AML-193 (cell line): Measurements from ENCODE around the gene SH3GLB1.
"Not testable (repeated sequence)": the region's sequence is repeated elsewhere in the genome, so short reads cannot be mapped to it uniquely, and the experiment has no call there.

ENCODE experiments used
- DNase-seq, 2 experiments: peaks; one replicate each; lab custom pipeline; 2025; lab: John Stamatoyannopoulos, UW

The SH3GLB1 gene

GRCh38 chr1:86704458-86704971 is at the start of gene SH3GLB1:
Gene SH3GLB1, plus strand, starts transcription at chr1:86704576. Its CDS starts 324 bp downstream, at chr1:86704900.
- DNase-seq = peak; percentile 89 to 91

GRCh38 chr1:86658381-86658780 is 46.0 kb upstream of the SH3GLB1 start:
- DNase-seq = not testable (repeated sequence)

- no peak for DNase-seq
These were observed 38.0 kb upstream of the SH3GLB1 start for GRCh38 chr1:86666368-86666767.

DNA sequence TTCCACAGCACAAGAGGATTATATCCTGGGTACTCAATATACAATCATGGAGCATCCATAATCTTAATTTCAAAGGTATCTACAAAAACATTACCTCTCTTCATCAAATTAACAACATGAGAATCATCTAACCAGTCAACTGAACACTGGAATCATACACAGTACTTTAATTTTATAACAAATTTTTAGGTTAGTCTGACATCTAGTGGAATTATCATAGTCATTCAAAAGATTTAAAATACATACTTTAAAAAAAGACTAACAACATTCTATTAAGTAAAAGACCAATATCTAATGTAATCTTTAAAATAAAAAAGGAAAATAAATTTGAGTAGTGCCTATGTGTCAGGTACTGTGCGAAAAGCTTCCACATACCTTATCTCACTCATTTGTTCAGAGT is 16.8 kb upstream of the SH3GLB1 start:
- peak; percentile 31 to 49 for DNase-seq

GRCh38 chr1:86692641-86693040 is 11.7 kb upstream of the SH3GLB1 start:
- DNase-seq = no peak

GRCh38 chr1:86695400-86695799 is 9.0 kb upstream of the SH3GLB1 start:
- no peak for DNase-seq

GRCh38 chr1:86696522-86696921 is 7.9 kb upstream of the SH3GLB1 start:
- no peak for DNase-seq

- DNase-seq = no peak
These were observed 5.2 kb upstream of the SH3GLB1 start for GRCh38 chr1:86699186-86699585.

DNA sequence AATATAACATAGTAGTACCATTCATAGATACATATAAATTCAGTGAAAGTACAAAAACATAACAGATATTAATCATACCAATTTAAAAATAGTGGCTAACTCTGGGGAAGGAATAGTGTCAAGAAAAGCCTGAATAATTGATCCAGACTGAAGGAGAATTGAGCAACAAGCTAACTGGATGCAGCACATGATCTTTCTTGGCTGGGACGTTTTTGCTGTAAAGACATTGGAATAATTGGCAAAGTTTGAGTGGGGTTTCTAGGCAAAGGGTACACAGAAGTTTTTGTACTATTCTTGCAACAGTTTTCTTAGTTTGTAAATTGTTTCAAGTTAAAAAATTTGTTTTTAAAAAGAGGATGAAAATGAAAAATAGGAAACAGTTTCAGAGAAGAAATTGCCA is 2.6 kb upstream of the SH3GLB1 start:
- no peak for DNase-seq

DNA sequence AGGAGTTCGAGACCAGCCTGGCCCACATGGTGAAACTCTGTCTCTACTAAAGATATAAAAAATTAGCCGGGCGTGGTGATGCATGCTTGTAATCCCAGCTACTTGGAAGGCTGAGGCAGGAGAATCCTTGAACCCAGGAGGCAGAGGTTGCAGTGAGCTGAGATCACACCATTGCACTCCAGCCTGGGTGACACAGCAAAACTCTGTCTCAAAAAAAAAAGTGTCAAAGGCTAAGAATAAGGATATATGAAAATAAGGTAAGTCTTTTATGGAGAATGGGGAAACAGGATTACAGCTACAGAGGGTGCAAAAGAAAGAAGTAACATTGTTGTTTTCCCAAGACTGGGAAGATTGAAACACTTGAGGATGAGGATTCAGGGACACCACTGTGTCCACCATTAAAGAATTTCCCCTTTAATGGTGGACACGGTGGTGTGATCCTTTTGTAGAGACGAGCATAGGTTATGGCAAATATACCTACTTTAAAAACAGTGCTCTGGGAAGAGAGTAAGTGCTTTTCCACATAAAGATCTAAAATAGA is 1.4 kb upstream of the SH3GLB1 start:
- not testable (repeated sequence) for DNase-seq

DNA sequence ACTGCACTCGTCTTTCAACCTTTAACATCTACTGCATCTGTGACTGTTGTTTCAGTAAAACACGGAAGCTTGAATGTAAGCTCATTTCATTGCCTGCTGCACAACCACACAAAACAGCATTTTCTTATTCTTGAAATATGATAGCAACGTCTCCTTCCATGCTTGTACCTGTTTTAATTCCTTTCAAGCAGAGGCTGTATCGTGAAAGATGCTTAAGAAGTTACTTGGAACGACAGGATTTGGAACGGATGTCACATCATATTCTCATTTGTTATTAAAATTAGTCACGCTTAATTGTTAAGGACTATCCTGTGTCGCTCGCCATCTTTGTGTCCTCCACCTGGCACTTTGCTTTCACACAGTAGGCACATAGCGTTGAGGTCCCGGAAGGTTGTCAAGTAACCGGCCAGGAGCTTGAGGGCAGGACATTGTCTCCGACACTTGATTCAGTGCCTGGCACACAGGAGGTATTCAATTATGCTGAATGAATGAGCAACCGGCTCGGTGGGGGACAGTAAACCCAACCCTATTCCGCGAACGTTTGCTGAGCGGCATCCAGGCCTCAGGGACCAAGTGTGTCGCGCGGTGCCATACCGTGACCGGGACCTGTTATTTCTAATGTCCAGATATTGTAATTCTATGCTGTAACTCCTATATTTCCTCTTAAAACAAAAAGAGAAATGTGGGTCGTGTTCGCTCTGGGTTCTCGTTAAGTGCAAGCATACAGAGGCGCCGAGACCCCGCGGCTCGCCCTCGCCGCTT is 499 bp upstream of the SH3GLB1 start:
- DNase-seq = peak; percentile 73

- DNase-seq = peak; percentile 39 to 69
These were observed 742 bp downstream of the SH3GLB1 start for GRCh38 chr1:86704972-86705664.

- no peak for DNase-seq
These were observed 1.2 kb downstream of the SH3GLB1 start for GRCh38 chr1:86705665-86705985.

GRCh38 chr1:86706018-86706635 is 1.8 kb downstream of the SH3GLB1 start:
- DNase-seq = peak in 1 of 2 experiments; percentile 12

DNA sequence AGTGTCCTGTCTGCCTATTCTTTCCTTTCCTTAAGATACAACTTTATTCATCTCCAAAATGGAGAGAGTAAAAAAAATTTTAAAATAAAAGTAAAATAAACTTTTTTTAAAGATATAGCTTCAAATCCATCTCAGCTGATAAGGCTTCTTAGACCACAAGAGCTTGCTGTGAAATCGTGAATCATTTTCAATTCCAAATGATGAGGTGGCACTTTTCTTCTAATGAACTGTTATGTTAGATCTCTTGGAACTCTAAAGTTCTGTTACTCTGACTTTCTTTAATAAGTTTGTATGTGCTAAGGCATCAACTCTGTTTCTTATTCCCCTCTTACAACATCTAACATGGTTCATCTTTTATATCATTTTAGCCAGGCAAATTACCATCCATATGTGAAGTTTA is 4.5 kb downstream of the SH3GLB1 start:
- no peak for DNase-seq

DNA sequence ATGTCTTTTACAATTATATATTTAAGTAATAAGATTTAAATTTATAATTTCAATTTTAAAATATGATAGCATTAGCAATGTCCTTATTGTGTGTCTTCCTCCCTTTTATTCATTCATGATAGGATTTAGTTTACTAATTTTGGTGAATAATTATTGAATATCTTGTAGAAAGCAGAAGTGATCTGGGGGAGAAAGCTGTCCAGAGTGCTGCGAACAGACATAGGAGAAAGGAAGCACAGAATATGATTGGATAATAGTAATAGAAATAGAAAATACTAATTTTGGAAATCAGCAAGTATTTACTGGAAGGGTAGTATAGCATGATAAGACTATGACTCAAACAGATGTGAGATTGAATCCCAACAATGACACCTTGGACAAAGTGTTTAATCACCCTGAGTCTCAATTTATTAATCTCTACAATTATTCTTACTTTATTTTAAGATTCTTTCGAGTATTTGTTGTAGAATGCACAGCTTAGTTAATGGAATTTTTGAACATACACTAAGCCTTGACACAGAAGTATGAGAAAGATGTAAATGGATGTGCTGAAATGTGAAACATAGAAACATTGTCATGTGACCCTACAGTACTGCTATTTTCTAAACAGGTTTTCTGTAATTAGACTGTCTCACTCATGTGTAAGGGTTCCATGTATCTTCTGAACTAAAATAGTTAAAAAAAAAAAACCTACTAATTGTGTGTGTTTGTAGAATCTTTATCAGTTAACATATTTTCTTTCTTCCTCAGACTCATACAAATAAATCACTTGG is 7.9 kb downstream of the SH3GLB1 start:
- no peak for DNase-seq

DNA sequence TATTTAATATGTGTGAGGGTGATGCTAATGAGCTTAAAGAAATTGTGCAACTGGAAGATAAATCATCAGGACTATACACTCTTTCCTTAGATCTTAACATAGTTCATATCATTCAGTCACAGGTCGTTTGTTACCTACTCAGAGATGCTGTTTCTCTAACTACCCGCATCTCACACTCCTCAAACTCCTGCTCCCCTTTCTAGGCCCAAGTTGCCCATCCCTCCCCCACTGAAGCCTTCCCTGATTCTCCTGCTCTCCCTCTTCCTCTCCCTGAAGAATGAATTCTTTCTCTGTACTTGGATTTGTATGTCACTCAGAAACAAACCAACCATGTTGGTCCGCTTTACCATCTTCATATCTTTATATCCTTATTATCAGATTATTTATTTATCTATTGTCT is 9.1 kb downstream of the SH3GLB1 start:
- DNase-seq = no peak

- no peak for DNase-seq
These were observed 9.8 kb downstream of the SH3GLB1 start for GRCh38 chr1:86714159-86714558.

DNA sequence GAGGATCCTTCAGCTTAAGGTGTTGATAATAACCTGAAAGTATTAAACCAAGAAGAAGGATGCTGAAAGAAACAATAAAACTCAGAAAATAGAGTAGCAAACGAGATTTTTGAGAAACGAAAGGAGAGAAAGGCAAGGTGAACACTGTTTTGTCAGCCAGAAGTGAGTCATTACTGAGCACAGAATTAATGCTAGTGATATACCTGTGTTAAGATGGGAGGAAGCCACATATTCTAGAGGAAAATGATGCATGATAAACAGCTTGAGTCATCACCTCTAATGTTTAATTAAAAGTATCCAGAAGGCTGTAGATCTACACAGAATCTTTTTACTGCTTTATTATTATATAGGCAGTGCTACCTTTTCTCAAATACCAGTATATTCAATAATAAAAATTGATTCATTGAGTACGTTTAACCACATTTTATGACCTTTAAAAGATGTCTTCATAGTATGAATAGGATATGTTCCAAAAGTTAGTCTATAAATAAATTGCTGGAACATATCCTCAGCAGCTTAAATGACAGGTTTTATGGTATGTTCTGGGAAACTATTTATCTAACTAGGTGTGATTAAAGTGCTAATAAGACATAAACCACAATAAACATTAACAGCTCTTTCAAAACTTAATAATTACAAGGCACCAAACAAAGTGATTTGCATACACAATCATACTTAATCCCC is 10.3 kb downstream of the SH3GLB1 start:
- no peak for DNase-seq

DNA sequence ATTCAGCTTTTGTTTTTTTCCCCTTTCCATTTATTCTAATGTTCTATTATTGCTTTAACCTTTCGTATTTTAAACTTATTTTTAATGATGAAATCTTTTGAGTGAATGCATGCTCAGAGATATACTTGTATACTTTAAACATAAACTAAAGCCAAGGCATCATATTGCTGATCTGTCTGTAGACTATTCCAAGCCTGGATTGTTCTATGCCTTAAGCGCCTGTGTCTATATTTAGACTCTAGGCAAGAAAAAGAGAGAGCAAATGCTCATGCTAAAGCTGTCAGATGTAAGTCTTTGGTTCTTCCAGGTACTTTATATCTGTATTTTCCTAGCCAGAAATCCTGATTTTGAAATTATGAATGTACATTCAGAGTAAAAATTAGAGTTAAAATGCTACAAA is 14.4 kb downstream of the SH3GLB1 start:
- DNase-seq = no peak

DNA sequence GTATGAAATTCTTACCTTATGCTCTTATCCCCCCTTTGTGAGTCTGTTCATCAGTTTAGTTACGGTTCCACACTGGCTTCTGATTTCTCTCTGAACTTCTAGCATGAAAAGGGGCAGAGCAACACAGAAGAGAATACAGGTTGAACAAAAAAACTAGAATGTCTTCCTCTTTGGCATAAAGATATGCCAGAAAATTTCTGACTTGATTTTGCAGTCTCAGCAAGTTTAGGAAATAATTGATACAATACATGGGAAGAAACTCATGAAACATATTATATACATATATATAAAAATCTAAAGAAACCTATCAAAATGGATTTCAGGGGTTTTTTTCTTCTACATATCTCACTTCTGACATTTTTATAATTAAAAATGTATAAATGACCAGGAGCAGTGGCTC is 27.0 kb downstream of the SH3GLB1 start:
- DNase-seq = no peak
